Sigmoid colon (tissue), 3 donors: ENCODE results near the gene PIK3CD.

ENCODE experiments used
- POLR2A ChIP-seq, 2 donors: fragments of 450-650 bp; IDR thresholded peaks; one replicate each; pipeline ENCODE4 v1.6.1; 2016; ENCODE audit warnings: antibody characterized with exemption in 2 of 2, mild to moderate bottlenecking in 2 of 2, moderate library complexity in 2 of 2
- TF ChIP-seq, protein P1 (sequence below), 4 experiments: fragments of 450-650 bp in 3 of 4; fragments of 200-600 bp in 1 of 4; IDR thresholded peaks; one replicate each; pipeline ENCODE4 v1.5.1; 2016 to 2019; ENCODE audit warnings: antibody characterized with exemption in 4 of 4, mild to moderate bottlenecking in 3 of 4, moderate library complexity in 2 of 4

DNA sequence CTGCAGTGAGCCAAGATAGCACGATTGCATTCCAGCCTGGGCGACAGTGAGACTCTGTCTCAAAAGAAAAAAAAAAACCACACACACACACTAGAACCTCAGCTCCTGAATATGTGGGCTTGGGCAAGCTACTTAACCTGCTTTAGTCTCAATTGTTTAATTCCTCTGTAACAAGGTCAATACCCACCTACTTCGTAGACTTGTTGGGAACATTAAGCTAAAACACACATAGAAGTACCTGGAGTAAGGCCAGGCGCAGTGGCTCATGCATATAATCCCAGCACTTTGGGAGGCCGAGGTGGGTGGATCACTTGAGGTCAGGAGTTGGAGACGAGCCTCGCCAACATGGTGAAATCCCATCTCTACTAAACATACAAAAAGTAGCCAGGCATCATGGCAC, 95.1 kb downstream of the PIK3CD start:
- TF ChIP-seq, protein P1, sequence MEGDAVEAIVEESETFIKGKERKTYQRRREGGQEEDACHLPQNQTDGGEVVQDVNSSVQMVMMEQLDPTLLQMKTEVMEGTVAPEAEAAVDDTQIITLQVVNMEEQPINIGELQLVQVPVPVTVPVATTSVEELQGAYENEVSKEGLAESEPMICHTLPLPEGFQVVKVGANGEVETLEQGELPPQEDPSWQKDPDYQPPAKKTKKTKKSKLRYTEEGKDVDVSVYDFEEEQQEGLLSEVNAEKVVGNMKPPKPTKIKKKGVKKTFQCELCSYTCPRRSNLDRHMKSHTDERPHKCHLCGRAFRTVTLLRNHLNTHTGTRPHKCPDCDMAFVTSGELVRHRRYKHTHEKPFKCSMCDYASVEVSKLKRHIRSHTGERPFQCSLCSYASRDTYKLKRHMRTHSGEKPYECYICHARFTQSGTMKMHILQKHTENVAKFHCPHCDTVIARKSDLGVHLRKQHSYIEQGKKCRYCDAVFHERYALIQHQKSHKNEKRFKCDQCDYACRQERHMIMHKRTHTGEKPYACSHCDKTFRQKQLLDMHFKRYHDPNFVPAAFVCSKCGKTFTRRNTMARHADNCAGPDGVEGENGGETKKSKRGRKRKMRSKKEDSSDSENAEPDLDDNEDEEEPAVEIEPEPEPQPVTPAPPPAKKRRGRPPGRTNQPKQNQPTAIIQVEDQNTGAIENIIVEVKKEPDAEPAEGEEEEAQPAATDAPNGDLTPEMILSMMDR (IDR thresholded peaks at IDR 0.05), result no peak
- TF ChIP-seq POLR2A (IDR thresholded peaks at IDR 0.05), result no peak
